ENCODE measurements around the gene FGF11.
A peak's percentile ranks its signal among the peaks of the same experiment; 100 is the strongest.

The FGF11 gene

DNA sequence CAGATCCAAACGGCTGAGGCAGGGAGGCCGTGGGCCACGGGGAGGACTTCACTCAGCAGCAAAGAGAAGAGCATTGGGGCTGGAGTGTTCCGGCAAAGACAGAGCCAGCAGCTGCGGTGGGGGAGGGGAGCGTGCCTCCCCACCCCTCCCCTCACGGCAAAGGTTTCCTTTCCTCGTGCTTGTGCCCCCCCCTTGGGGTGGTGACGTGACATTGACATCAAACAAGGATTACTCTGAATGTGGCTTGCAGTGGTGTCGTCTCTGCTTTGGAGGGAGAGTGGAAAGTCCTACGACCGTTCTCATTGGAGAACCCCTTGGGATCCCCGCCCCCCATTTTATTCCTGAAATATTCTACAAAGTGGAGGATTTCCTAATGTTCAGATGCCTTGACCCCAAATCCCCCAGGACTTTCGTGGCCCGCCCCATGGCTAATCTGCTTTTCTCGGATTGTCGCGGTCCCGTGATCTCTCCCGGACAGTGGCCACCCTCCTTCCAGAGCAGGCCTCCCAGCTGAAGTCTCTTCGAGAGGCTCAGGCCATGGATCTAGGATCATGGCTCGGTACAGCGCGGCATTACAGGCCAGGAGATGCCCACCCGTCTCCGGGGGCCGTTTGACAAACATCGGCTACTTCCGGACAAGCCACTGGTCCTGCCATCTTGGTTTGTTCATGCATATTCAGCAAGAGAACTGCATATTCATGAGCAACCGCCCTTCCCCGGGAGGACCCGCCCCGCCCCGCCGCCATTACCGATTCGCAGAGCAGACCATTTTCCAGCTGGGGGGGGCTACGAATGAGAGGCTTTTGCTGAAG, 44.1 kb downstream of the FGF11 start:
- Histone ChIP-seq H3K4me3 (replicated peaks; ENCODE audit: low read depth, low read length) (peak overlapping the region; percentile 81), H3K36me3 (ENCODE audit: control insufficient read depth, insufficient read depth, low read length) (no peaks in the 10 kb centered on the region), H3K27me3 (replicated peaks; ENCODE audit: control insufficient read depth, insufficient read depth, low read length) (no peaks in the 10 kb centered on the region)
- TF ChIP-seq CTCF (IDR thresholded peaks at IDR 0.05; ENCODE audit: insufficient read depth, low read length, poor library complexity, severe bottlenecking), result no peak
- peak; percentile 92 for DNase-seq (ENCODE audit: extremely low read depth, insufficient read length)

DNA sequence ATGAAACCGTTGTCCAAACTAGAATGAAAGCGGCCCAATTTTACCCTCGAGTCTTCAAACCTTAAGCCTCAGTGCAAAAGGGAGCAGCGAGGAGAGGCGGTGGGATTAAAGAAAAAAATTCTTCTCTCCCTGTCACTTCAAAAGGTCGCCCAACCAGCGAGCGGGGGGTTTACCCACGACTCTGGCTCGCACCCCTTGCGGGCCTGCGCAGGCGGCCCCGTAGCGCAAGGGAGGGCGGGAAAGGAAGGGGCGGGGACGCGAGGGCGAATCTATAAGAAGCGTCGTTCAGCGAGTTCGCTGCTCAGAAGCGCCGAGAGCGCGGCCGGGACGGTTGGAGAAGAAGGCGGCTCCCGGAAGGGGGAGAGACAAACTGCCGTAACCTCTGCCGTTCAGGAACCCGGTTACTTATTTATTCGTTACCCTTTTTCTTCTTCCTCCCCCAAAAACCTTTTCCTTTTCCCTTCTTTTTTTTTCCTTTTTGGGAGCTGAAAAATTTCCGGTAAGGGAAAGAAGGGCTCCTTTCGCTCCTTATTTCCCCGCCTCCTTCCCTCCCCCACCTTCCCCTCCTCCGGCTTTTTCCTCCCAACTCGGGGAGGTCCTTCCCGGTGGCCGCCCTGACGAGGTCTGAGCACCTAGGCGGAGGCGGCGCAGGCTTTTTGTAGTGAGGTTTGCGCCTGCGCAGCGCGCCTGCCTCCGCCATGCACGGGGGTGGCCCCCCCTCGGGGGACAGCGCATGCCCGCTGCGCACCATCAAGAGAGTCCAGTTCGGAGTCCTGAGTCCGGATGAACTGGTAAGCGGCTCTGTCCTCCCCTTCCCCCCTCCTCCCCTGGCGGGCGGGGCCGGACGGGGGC, 45.0 kb downstream of the FGF11 start, which contains the start of gene POLR2A:
POLR2A (plus strand) TSS at position 300 of the 852 bp plus-strand sequence.
- H3K4me3 ChIP-seq (replicated peaks; ENCODE audit: low read depth, low read length), result peak within 1 kb of the TSS; percentile 82

DNA sequence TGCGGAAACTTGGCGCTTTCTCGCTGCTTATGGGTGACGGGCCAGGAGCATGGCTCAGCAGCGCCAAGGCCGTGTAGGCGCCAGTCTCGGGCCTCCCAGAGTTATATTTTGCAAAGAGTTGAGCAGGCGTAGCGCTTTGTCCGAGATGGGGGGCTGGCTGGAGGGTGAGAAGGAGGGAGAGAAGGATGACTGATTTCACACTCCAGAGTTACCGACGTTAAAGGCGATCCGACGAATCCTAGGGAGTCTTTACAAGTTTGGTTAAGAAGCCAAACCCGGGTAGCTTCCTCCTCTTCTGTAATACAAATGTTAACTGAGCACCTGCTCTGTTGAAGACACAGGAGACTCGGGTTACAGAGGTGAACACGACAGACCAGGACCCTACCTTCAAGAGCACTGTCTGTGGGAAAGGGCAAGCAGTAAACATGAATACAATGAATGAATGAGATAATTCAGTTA, 45.6 kb downstream of the FGF11 start:
- TF ChIP-seq CTCF (IDR thresholded peaks at IDR 0.05; ENCODE audit: insufficient read depth, low read length, poor library complexity, severe bottlenecking), result no peak
- Histone ChIP-seq H3K4me3 (replicated peaks; ENCODE audit: low read depth, low read length) (peak overlapping the region; percentile 82), H3K27me3 (replicated peaks; ENCODE audit: control insufficient read depth, insufficient read depth, low read length) (no peaks in the 10 kb centered on the region), H3K36me3 (ENCODE audit: control insufficient read depth, insufficient read depth, low read length) (no peaks in the 10 kb centered on the region; the same call in 1 of the 2 replicates)
- no peak for DNase-seq (ENCODE audit: extremely low read depth, insufficient read length)

More for the DNA sequence above, 45.0 kb downstream of the FGF11 start, which contains the start of gene POLR2A:
- Histone ChIP-seq H3K27me3 (replicated peaks; ENCODE audit: control insufficient read depth, insufficient read depth, low read length) (no peaks in the 10 kb centered on the region), H3K36me3 (ENCODE audit: control insufficient read depth, insufficient read depth, low read length) (no peaks in the 10 kb centered on the region; the same call in 1 of the 2 replicates)
- TF ChIP-seq CTCF (IDR thresholded peaks at IDR 0.05; ENCODE audit: insufficient read depth, low read length, poor library complexity, severe bottlenecking), result no peak
- DNase-seq (ENCODE audit: extremely low read depth, insufficient read length), result peak; percentile 99

GRCh38 chr17:7486181-7486580, 46.9 kb downstream of the FGF11 start:
- Histone ChIP-seq H3K4me3 (replicated peaks; ENCODE audit: low read depth, low read length) (peak overlapping the region; percentile 82), H3K27me3 (replicated peaks; ENCODE audit: control insufficient read depth, insufficient read depth, low read length) (no peaks in the 10 kb centered on the region), H3K36me3 (ENCODE audit: control insufficient read depth, insufficient read depth, low read length) (peaks cover 1% of the 10 kb centered on the region)
- no peak for TF ChIP-seq CTCF (IDR thresholded peaks at IDR 0.05; ENCODE audit: insufficient read depth, low read length, poor library complexity, severe bottlenecking)
- no peak for DNase-seq (ENCODE audit: extremely low read depth, insufficient read length)

- Histone ChIP-seq H3K36me3 (ENCODE audit: control insufficient read depth, insufficient read depth, low read length) (peaks cover 2% of the 10 kb centered on the region), H3K27me3 (replicated peaks; ENCODE audit: control insufficient read depth, insufficient read depth, low read length) (no peaks in the 10 kb centered on the region), H3K4me3 (replicated peaks; ENCODE audit: low read depth, low read length) (no peak overlapping the region)
- DNase-seq (ENCODE audit: extremely low read depth, insufficient read length), result no peak
- no peak for TF ChIP-seq CTCF (IDR thresholded peaks at IDR 0.05; ENCODE audit: insufficient read depth, low read length, poor library complexity, severe bottlenecking)
Measured at GRCh38 chr17:7490144-7490543, 50.8 kb downstream of the FGF11 start.
